ENCODE measurements around the gene ATXN10. TPM values are rescaled to one million over a fixed set of nuclear protein-coding genes. Genes with fewer than 3 reads are reported as not detected.

ATXN10 gene
- total and polyA plus RNA-seq, 10 of the 15 experiments (the other 5 are each of a cell fraction or from before 2014, with no cell fraction given): 29.2 to 249 (median 146) TPM

- ChIA-PET CTCF (no interaction called here), RAD21 (ENCODE audit: unreplicated experiment) (no interaction called here), SMC1A (ENCODE audit: uncharacterized antibody, unreplicated experiment) (no interaction called here), POLR2A (no interaction called here)
- Histone ChIP-seq H3K4me3 (no peak overlapping the region), H3K27me3 (replicated peaks in 1 of 2; ENCODE audit: control insufficient read depth in 2 of 2, insufficient read depth in 2 of 2, low read length in 1 of 2) (peaks cover 0 to 2% of the 10 kb centered on the region in 2 experiments; a peak in 3 of 4 replicates), H3K4me2 (ENCODE audit: control insufficient read depth, insufficient read depth) (no peak overlapping the region), H3K79me2 (ENCODE audit: control insufficient read depth, insufficient read depth, low read length) (no peaks in the 10 kb centered on the region), H4K20me1 (ENCODE audit: control insufficient read depth, insufficient read depth) (no peaks in the 10 kb centered on the region), H3K27ac (ENCODE audit: control insufficient read depth, insufficient read depth) (no peak overlapping the region), H3K36me3 (ENCODE audit: control insufficient read depth in 2 of 2, insufficient read depth in 2 of 2, low read length in 1 of 2) (no peaks in the 10 kb centered on the region), H3K9ac (ENCODE audit: control insufficient read depth, insufficient read depth, low read length) (no peak overlapping the region), H3K9me3 (replicated peaks; ENCODE audit: control insufficient read depth, insufficient read depth, low read length) (no peaks in the 10 kb centered on the region), H3K4me1 (ENCODE audit: control insufficient read depth, insufficient read depth, low read length) (no peaks in the 10 kb centered on the region), H2AFZ (ENCODE audit: control insufficient read depth, low read depth, low read length) (no peak overlapping the region)
- ATAC-seq (no peak), FAIRE-seq (no peak), DNase-seq (ENCODE audit: low read depth, low spot score) (no peak)
- TF ChIP-seq NFIC (IDR thresholded peaks at IDR 0.05; ENCODE audit: low read depth, low read length) (no peak), SUZ12 (IDR thresholded peaks at IDR 0.05; ENCODE audit: unreplicated experiment) (no peak), MAX (IDR thresholded peaks at IDR 0.05; ENCODE audit: low read depth, low read length) (no peak), RAD51 (IDR thresholded peaks at IDR 0.05) (no peak), EGR1 (IDR thresholded peaks at IDR 0.05; ENCODE audit: borderline replicate concordance in 1 of 2, low read depth in 2 of 2, low read length in 2 of 2) (no peak), YBX1 (IDR thresholded peaks at IDR 0.05) (no peak), POLR2AphosphoS2 (IDR thresholded peaks at IDR 0.05; ENCODE audit: low read depth, low read length) (no peak), IKZF2 (IDR thresholded peaks at IDR 0.05) (no peak), ZBTB4 (CRISPR knock-in tag; IDR thresholded peaks at IDR 0.05) (no peak), SMC3 (IDR thresholded peaks at IDR 0.05; ENCODE audit: borderline replicate concordance, low read length) (no peak), MXI1 (IDR thresholded peaks at IDR 0.05; ENCODE audit: low read depth, low read length) (no peak), ZNF384 (IDR thresholded peaks at IDR 0.05; ENCODE audit: borderline replicate concordance, low read depth, low read length) (no peak)
- no TSS peak for BruUV-seq (replicated peaks)
- 78% methylated on average over 8 of the region's 8 CpGs for WGBS (ENCODE audit: insufficient coverage, insufficient replicate concordance, low lambda C conversion rate, missing lambda C conversion rate)
- in situ Hi-C loops (cut with MboI) (no loop called here), intact Hi-C loops (cut with micrococcal nuclease; ENCODE audit: unreplicated experiment) (no loop called here)
These were observed 209.9 kb downstream of the ATXN10 start for GRCh38 chr22:45881524-45881875.

Data from GM12878 (cell line).